Stomach (tissue), 9 donors: ENCODE results near the gene GADD45GIP1. TPM values are rescaled to one million over a fixed set of nuclear protein-coding genes. Genes with fewer than 3 reads are reported as not detected.

Experiments
- DNase-seq, 2 donors: peaks; one replicate each; pipeline versions ENCODE4 v3.0.0 to v3.0.0-alpha.2; 2013 to 2019
- H3K27ac ChIP-seq, 5 donors: fragments of 200-600 bp in 4 of 5; sonication (generic) in 4 of 5; one replicate each; pipeline ENCODE4 v1.5.1; 2013 to 2019; ENCODE audit warnings: mild to moderate bottlenecking in 1 of 5, moderate library complexity in 1 of 5
- H3K27me3 ChIP-seq, 3 donors: fragments of 200-600 bp; sonication (generic); one replicate each; pipeline ENCODE4 v1.5.1; 2017 to 2019; ENCODE audit warnings: mixed run types in 1 of 3
- H3K36me3 ChIP-seq, 4 donors: fragments of 200-600 bp; sonication (generic); 1 replicate in 3 of 4; 2 replicates in 1 of 4; pipeline ENCODE4 v1.5.1; 2016 to 2019
- H3K4me1 ChIP-seq, 4 donors: fragments of 200-600 bp; sonication (generic); one replicate each; pipeline ENCODE4 v1.5.1; 2016 to 2019
- H3K4me3 ChIP-seq, 4 donors: fragments of 200-600 bp; sonication (generic) in 3 of 4; one replicate each; pipeline ENCODE4 v1.5.1; 2016 to 2019; ENCODE audit warnings: mild to moderate bottlenecking in 1 of 4
- H3K9me3 ChIP-seq, 4 donors: fragments of 200-600 bp; sonication (generic); one replicate each; pipeline ENCODE4 v1.5.1; 2016 to 2019
- CTCF ChIP-seq, 7 experiments: fragments of 450-650 bp in 4 of 7; fragments of 200-600 bp in 3 of 7; sonication (generic) in 3 of 7; IDR thresholded peaks; one replicate each; pipeline ENCODE4 v1.5.1; 2016 to 2019; ENCODE audit warnings: antibody characterized with exemption in 7 of 7, control low read depth in 2 of 7, mild to moderate bottlenecking in 1 of 7
- EP300 ChIP-seq: sonication (generic); formaldehyde crosslinking; IDR thresholded peaks from one replicate; pipeline ENCODE4 v1.6.1; 2017; ENCODE audit warnings: antibody characterized with exemption
- POLR2A ChIP-seq, 4 donors: fragments of 450-650 bp; IDR thresholded peaks; one replicate each; pipeline ENCODE4 v1.6.1; 2016; ENCODE audit warnings: antibody characterized with exemption in 4 of 4, control low read depth in 2 of 4, mild to moderate bottlenecking in 1 of 4, moderate library complexity in 1 of 4
- POLR2AphosphoS5 ChIP-seq, 3 donors: sonication (generic); formaldehyde crosslinking; IDR thresholded peaks; one replicate each; pipeline ENCODE4 v1.6.1; 2016; ENCODE audit warnings: antibody characterized with exemption in 3 of 3
- WGBS, 5 donors: extraction: QIAGEN DNeasy Blood & Tissue Kit in 3 of 5; methylation state at CpG; one replicate each; pipeline versions ENCODE4 v1.1.5 to v1.1.7; 2013 to 2018; 5-methylcytosine and 5-hydroxymethylcytosine counted together
- intact Hi-C: fragments of 100-400 bp; cut with DNase I; formaldehyde crosslinking; loops from one replicate; pipeline ENCODE4 v1.15.1; 2023; ENCODE audit warnings: low total_unique reads
- polyA plus RNA-seq, 3 donors: library from polyadenylated mRNA; stranded (reverse); fragments of 200-250 nt; gene quantifications; one replicate each; pipeline ENCODE4 v1.2.3, GENCODE V29; 2013
- total RNA-seq, 5 donors: library from RNA; depleted of rRNA; stranded (reverse); fragments of >200 nt; gene quantifications; one replicate each; pipeline versions ENCODE4 v1.1.0 to v1.2.3, GENCODE V29; 2014 to 2016
- donor health status: healthy with polysubstance abuse.
- donor health status: Bipolar disorder and iron deficiency.
- donor health status: healthy.

GADD45GIP1 gene
- total and polyA plus RNA-seq, 8 donors, result 1.8 to 93.3 (median 51.1) TPM

- intact Hi-C loops, result no loop called here
- DNase-seq, result no peak
- Histone ChIP-seq H3K36me3 (peaks cover 66 to 69% (median 67%) of the 10 kb centered on the region in 4 donors), H3K27me3 (no peaks in the 10 kb centered on the region), H3K9me3 (no peaks in the 10 kb centered on the region), H3K27ac (peak overlapping the region in 3 of 5 donors; percentile 46 to 99 (median 96)), H3K4me1 (peaks cover 43 to 89% (median 84%) of the 10 kb centered on the region in 4 donors), H3K4me3 (peak overlapping the region in 1 of 4 donors; percentile 34)
- 65 to 79% (median 66%) methylated on average over 18 of the region's 18 CpGs for WGBS, 5 donors
- TF ChIP-seq CTCF (IDR thresholded peaks at IDR 0.05) (no peak), POLR2A (IDR thresholded peaks at IDR 0.05) (no peak), EP300 (no peak), POLR2AphosphoS5 (IDR thresholded peaks at IDR 0.05) (no peak)
Observed at GRCh38 chr19:12943437-12944044, 13.5 kb downstream of the GADD45GIP1 start.

- H3K36me3 ChIP-seq, result peaks cover 54 to 57% (median 56%) of the 10 kb centered on the region in 4 donors
- H3K4me1 ChIP-seq, result peaks cover 30 to 80% (median 72%) of the 10 kb centered on the region in 4 donors
- no peaks in the 10 kb centered on the region for H3K9me3 ChIP-seq
- peak overlapping the region in 4 of 5 donors; percentile 93 to 96 (median 95) for H3K27ac ChIP-seq
- intact Hi-C loops, result no loop called here
- H3K4me3 ChIP-seq, result peak overlapping the region; percentile 1 to 98 (median 93)
- H3K27me3 ChIP-seq, result no peaks in the 10 kb centered on the region
- TF ChIP-seq CTCF (IDR thresholded peaks at IDR 0.05) (no peak), POLR2A (IDR thresholded peaks at IDR 0.05) (no peak), EP300 (no peak), POLR2AphosphoS5 (IDR thresholded peaks at IDR 0.05) (no peak)
- WGBS, 5 donors, result 36 to 70% (median 58%) methylated on average over 2 of the region's 2 CpGs
- no peak for DNase-seq
Observed at GRCh38 chr19:12940897-12941296, 16.1 kb downstream of the GADD45GIP1 start.

GRCh38 chr19:12939975-12940423, 17.0 kb downstream of the GADD45GIP1 start:
- TF ChIP-seq EP300 (no peak), POLR2A (IDR thresholded peaks at IDR 0.05) (no peak), CTCF (IDR thresholded peaks at IDR 0.05) (no peak), POLR2AphosphoS5 (IDR thresholded peaks at IDR 0.05) (no peak)
- H3K27me3 ChIP-seq, result no peaks in the 10 kb centered on the region
- H3K4me3 ChIP-seq, result peak overlapping the region; percentile 89 to 100 (median 98)
- WGBS, 5 donors, result 20 to 38% (median 35%) methylated on average over 8 to 10 of the region's 10 CpGs
- H3K27ac ChIP-seq, result peak overlapping the region in 4 of 5 donors; percentile 93 to 96 (median 95)
- H3K9me3 ChIP-seq, result no peaks in the 10 kb centered on the region
- intact Hi-C loops, result loop anchor here (10.0 kb wide), 1 partner anchor 55 kb away; the partner anchor contains the start of genes DNASE2 and KLF1
- H3K4me1 ChIP-seq, result peaks cover 30 to 76% (median 68%) of the 10 kb centered on the region in 4 donors
- no peak for DNase-seq
- peaks cover 53 to 57% (median 55%) of the 10 kb centered on the region in 4 donors for H3K36me3 ChIP-seq

GRCh38 chr19:12938779-12939601, 18.0 kb downstream of the GADD45GIP1 start:
- TF ChIP-seq POLR2A (IDR thresholded peaks at IDR 0.05), result no peak
- no peak for TF ChIP-seq POLR2AphosphoS5 (IDR thresholded peaks at IDR 0.05)
- TF ChIP-seq EP300, result no peak
- peak in 3 of 7 experiments; percentile 8 to 20 (median 9) for TF ChIP-seq CTCF (IDR thresholded peaks at IDR 0.05)
- intact Hi-C loops, result loop anchor here (10.0 kb wide), 1 partner anchor 54 kb away; the partner anchor contains the start of genes DNASE2 and KLF1
- Histone ChIP-seq H3K9me3 (no peaks in the 10 kb centered on the region), H3K36me3 (peaks cover 43 to 47% (median 45%) of the 10 kb centered on the region in 4 donors), H3K4me1 (peaks cover 30 to 70% (median 61%) of the 10 kb centered on the region in 4 donors), H3K27me3 (no peaks in the 10 kb centered on the region), H3K4me3 (peak overlapping the region; percentile 89 to 100 (median 98)), H3K27ac (peak overlapping the region; percentile 87 to 96 (median 94))
- DNase-seq, result peak in 1 of 2 donors; percentile 68
- WGBS, 5 donors, result 0 to 1% (median 0%) methylated on average over 27 to 54 of the region's 54 CpGs
